Stimulated activated CD4-positive, alpha-beta T cell treated with anti-CD3 and anti-CD28 coated beads, Interleukin-2, amount 100 ng/mL, for 24 hours (primary cell): ENCODE measurements around the gene STK40.

Experiments used
- DNase-seq, 2 donors: peaks; one replicate each; pipeline ENCODE4 v3.0.0-alpha.2; 2020

STK40 gene

GRCh38 chr1:36367798-36368197, 17.9 kb downstream of the STK40 start:
- no peak for DNase-seq

GRCh38 chr1:36367066-36367465, 18.7 kb downstream of the STK40 start:
- DNase-seq = no peak

- peak; percentile 41 to 42 for DNase-seq
Measured at GRCh38 chr1:36366091-36366661, 19.5 kb downstream of the STK40 start.

GRCh38 chr1:36365381-36365780, 20.3 kb downstream of the STK40 start:
- DNase-seq = no peak

DNA sequence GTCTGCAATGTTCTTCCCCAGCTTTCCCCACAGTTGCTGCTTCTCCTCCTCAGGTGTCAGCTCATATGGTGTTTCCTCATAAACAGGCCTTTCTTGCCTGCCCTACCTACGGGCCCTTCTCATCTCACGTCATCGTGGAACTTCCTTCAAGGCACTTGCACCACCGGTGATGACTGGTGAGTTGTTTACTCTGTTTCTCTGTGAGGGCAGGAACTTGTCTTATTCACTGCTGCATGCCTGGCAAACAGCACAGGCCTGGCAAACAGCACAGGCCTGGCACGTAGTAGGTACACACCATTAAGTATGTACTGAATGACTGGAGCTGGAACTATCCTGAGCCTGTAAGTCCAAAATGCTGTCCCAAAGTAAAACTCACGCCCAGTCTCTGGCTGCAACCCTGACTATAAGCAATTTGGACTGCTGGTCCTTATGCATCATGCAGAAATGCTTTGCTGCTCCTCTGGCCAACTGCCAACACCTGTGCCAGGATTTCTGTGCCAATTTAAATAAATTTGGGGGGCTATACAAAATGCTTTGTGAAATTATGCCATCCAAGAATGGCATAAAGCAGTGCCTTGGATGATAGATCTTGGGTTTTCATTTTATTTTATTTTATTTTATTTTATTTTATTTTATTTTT, 25.7 kb downstream of the STK40 start:
- no peak for DNase-seq

DNA sequence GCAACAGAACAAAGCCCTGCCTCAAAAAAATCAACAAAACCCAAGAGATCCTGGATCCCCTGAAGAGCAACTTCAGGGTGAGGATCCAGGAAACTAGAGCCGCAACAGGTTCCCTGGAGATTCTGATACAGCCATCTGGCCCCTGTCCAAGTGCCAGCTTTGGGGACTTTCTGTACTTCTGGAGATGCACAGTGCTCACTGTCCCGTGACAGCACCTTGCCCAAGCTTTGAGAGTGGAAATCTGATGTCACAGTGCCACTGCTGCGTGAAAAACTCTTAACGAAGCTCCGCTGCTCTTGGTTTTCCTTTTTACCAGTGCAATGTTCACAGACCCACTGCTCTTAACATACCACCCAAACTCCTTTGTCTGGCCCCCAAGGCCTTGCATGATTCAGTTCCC, 26.3 kb downstream of the STK40 start:
- no peak for DNase-seq

- DNase-seq = no peak
Measured at GRCh38 chr1:36358514-36359084, 27.1 kb downstream of the STK40 start.

GRCh38 chr1:36355811-36356210, 29.9 kb downstream of the STK40 start:
- DNase-seq = no peak

GRCh38 chr1:36354486-36354885, 31.2 kb downstream of the STK40 start:
- DNase-seq = no peak

DNA sequence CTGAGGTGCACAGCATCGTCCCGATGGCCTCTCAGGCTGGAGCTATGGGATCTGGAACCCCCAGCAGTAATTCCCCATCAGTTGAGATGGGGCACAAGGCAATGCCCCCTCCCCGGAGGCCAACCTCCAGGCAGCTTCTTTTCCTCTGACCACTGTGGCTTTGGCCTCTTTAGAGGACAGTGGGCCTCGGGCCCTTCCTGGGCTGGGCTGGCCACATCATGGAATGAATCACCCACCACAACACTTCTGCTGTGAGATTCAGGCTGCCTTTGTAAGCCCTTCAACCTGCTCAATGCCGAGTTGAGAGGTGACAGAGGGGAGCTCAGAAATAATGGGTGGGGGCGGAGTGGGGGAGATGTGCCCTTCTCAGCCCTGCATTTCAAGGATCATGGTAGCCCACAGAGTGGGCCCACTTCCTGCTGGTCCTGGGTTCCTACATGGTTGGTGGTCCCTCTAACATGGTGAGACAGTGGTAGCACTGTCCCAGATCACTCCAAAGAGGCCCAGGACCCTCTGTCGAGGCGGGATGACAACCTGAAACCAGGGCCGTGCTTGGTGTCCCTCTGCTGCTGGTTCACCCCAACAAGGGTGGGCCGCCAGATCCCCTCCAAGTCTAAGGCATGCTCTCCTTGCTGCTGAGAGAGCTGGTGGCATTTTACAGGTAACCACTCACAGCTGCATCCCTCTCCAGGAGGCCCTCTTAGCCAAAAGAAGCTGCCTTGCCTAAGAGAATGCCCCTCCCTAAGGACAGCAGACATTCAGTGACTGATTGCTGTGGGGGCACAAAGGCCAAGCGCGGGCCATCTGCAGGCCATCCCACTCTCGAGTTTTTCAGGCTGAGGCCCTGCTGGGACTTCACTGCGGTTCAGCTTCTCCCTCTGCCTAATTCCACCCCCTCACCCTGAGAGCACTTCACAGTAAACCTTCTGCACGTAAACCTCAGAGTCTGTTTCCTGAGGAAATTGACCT, 32.5 kb downstream of the STK40 start:
- no peak for DNase-seq

DNA sequence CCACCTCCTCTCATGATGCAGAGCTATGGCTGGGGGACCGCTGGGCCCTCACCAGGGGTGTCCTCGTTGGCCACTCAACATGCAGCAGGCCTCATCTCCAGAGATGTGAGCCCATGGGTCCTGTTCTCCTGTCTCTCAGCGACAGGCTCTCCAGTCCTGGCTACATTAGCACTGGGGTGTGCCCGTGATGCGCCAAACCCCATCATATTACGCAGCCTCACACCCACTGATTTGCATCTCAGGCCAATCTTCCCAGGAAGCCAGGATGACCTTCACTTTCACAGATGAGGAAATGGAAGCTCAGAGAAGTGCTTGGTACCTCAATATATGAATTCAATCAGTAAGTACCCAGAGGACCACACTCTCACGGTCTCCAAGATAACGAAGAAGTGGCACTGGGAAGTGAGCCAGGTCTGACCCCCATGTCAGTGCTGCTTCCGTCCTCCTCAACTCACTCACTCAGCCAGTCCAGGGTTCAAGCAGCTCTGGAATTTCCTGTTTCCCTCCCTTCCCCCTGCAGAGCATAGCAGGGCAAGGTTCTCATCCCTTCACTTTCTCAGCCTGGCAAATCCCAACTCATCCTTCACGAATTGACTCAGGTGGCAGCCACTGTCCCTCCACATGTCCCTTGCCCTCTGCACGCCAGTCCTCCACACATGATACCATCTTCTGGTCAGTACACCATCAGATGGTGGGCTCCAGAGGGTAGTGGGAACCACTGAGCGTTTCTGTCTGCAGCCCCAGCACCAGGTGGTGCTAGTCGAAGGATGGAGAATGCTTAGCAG, 33.4 kb downstream of the STK40 start:
- no peak for DNase-seq

DNA sequence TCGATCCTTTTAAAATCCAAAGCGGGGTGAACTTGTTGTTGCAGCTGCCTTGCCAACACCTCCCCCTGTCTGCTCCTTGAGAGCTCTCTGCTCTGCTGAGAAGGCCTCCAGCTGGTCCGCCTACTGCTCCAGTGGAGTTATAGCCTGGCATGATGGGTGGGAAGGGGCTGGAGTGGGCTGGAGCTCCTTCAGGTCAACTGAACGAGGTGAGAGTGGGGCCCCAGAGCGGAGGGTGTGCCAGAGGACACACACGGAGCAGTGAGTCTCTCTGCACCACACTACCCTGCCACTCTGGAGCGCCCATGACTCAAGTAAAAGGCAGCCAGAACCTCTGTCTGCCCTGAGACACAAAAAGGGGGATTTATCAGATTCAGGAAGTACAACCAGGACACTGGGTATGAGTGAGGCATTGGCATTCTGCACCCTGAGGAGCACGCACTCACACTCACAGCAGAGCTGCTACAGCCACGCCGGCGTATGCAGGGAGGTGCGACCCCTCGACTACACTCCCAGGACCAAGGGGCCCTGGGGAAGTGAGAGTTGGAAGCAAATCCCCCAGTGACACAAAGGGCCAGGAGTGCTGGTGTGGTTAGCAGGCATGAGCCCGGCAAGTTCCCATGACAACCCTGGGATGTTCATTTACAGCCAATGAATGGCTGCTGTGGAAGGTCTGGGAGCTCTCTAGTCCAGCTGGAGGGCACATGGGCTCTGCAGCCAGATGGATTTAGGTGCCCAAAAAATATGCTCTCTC, 34.3 kb downstream of the STK40 start:
- no peak for DNase-seq

- DNase-seq = peak; percentile 44 to 52
Measured at GRCh38 chr1:36350659-36351226, 35.0 kb downstream of the STK40 start.

GRCh38 chr1:36349839-36350238, 35.9 kb downstream of the STK40 start:
- no peak for DNase-seq

DNA sequence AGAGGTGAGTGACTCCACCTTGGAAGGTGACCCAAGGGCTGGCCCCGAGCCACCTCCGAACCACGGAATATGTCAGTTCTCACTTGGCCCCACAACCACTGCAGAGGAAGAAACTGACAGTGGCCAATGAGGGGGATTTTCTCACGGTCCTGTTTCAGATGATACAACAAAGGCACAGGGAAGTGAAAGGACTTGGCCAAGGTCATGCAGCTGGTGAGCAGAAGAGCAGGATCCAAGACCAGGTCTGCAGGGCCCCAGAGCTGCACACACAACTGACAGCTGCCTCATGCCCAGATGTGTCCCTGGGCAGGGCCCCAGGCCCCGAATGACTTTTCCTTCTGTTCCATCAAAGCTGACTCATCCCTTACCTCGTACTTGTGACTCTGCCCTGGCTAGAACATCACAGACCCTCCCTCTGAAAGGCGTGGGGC, 36.5 kb downstream of the STK40 start:
- peak in 1 of 2 donors; percentile 13 for DNase-seq

DNA sequence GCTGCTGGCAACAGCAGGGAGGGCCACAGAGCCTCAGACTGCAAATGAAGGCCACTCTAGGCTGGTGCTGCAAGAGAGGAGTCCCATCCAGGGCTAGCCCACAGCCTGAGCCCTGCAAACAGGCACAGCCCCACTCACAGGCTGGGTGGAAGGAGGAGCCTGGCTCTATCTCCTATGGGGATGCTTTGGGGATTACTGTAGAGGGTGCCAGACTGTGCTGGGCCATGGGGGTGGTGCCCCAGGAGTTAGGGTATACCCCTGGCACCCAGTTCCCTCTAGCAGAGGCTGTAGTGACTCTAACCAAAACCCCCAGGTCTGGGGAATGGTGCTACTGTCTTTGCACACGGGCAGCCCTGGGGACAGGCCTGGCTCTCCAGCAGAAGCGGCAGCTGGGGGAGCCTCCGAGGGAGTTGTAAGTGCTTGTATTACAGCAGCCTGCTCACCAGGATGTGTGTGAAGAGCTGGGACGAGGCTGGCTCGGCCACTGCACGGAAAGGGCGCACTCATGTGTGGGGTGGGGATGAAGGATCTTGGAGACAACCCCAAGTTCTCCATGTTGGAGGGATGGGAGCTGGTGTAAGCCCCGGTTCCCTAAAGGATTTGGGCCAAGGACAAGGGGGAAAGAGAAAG, 38.9 kb downstream of the STK40 start:
- DNase-seq = no peak

DNA sequence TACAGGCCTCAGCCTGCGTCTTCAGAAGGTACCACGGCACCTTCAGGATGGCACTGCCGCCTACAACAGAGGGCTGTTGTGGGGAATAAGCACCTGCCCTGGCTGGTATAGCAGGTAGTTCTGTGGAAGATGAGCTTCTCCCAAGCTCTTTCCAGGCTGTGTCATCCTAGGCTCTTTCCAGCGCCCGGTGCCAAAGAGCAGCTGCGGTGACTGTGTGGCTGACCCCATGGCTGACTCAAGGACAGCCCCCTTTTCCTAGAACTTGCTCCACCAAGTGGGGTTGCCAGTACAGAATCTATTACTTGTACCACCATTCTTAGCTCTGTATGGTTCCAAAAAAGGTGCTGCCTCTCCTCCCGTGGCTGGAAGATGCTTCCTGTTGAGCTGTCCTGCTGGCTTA, 40.4 kb downstream of the STK40 start:
- DNase-seq = no peak

GRCh38 chr1:36344395-36344680, 41.4 kb downstream of the STK40 start:
- no peak for DNase-seq

DNA sequence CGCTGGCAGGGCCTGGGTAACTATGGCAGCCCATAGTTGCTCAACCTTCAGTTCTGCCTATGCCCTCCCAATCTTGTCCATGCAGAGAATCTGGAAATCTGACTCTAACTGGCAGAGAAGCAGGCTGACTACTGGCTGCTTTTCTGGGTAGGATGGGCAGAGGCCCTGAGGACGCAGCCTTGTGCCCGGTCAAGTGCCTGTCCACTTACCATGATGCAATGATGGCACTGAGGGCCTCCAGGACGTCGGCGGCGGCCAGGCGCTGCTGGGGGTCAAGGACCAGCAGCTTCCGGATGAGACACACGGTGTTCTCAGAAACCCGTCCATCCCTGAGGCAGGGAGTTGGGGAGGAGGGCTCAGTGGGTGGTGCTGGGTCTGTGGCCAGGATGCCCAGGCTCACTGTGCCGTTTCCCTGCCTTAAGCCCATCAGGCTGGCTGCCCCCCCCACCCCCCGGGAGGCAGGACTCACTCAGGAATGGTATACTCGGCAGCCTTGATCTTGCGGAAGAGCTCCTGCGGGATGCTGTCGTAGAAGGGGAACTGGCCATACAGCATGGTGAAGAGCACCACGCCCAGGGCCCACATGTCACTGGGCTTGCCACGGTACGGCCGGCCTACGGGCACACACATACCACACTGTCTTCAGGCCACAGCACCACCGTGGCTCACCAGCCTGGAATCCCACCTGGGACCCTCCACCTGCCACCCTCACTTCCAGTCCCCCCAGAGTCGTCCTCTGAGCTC, 41.9 kb downstream of the STK40 start:
- DNase-seq = no peak

GRCh38 chr1:36342426-36343185, 43.1 kb downstream of the STK40 start:
- peak; percentile 61 to 68 for DNase-seq
